ENCODE measurements around the gene RLBP1.
"Not testable (repeated sequence)": the region's sequence is repeated elsewhere in the genome, so short reads cannot be mapped to it uniquely, and the experiment has no call there.

RLBP1 gene

GRCh38 chr15:89221543-89221942, at the start of gene RLBP1:
RLBP1 (minus strand) TSS chr15:89221579; CDS start chr15:89218975, 2,604 bp downstream.
- DNase-seq, result no peak

- DNase-seq, result not testable (repeated sequence)
These were observed 28.8 kb upstream of the RLBP1 start for GRCh38 chr15:89250142-89250541.

GRCh38 chr15:89248584-89248983, 27.2 kb upstream of the RLBP1 start:
- DNase-seq, result no peak

- no peak for DNase-seq
These were observed 26.1 kb upstream of the RLBP1 start for GRCh38 chr15:89247446-89247845.

- no peak for DNase-seq
These were observed 23.2 kb upstream of the RLBP1 start for GRCh38 chr15:89244574-89244903.

DNA sequence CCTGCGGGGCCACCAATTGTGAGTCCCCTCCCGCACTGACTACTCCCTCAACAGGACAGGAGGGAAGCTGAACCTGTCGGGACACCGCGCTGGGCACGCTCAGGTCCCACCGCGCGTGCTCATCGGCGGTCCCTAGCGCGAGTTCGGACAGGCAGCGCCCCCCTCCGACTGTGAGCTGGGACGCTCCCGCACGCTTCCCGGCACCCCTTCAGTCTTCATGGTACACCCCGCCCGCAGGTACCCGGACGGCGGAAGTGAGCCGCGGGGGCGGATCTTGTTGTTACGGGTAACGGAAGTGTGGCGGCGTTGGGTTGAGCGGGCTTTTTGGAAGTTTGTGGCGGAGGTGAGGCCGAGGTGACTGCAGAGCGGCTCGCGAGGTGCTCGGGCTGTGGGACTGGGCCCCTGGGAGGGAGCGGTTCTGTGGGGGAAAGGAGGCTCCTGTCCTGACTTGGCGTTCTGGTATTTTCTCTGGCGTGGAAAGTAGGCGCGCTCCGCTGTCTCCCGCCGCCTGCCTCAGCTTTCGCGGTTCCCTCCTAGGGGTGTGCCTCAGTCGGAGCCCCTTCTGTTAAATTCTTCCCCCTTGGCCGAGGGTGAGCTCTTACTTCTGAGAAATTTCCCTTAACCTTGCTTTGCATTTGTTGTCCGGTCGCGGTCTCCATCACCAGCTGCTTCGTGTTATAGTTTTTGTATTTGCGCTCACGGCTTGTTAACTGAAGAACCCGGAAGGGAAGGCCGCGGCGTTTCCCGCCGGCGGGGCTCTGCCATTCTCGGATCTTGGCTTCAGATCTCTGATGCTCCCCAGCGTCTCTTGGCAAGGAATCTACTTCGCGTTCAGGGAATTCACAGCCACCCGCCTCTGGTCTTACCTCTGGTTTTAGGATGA, 22.6 kb upstream of the RLBP1 start, which contains the start of gene FANCI:
FANCI (plus strand) TSS at position 289 of the 883 bp plus-strand sequence. CDS start 3,669 bp downstream, outside the sequence.
- DNase-seq, result peak; percentile 71

DNA sequence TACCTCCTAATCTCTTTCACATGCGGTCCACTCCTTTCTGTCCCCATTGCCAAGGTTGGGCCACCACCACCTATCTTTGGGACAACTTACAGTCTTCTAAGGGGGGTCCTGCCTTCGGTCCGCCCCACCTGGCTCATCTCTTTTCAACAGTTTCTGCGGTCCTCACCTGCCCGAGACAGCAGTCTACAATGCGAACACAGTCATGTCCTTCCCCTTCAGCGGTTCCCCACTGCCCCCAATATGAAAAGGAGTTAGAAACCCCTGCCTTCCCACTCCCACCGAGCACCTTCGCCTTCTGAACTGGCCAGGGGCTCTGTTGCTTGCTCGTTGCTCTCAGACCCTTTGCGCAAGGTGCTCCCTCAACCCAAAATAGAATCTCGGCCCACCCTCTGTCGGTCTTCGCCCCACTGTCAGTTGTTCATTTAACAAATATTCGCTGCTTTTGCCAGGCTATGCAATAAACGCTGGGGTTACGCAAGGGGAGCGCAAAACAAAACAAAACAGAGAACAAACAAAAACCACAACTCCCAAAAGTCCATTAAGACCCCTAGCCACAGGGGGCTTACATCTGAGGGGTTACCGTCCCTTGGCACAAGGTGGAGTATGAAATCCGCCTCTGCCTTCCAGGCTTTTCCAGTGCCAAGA, 21.8 kb upstream of the RLBP1 start:
- no peak for DNase-seq

DNA sequence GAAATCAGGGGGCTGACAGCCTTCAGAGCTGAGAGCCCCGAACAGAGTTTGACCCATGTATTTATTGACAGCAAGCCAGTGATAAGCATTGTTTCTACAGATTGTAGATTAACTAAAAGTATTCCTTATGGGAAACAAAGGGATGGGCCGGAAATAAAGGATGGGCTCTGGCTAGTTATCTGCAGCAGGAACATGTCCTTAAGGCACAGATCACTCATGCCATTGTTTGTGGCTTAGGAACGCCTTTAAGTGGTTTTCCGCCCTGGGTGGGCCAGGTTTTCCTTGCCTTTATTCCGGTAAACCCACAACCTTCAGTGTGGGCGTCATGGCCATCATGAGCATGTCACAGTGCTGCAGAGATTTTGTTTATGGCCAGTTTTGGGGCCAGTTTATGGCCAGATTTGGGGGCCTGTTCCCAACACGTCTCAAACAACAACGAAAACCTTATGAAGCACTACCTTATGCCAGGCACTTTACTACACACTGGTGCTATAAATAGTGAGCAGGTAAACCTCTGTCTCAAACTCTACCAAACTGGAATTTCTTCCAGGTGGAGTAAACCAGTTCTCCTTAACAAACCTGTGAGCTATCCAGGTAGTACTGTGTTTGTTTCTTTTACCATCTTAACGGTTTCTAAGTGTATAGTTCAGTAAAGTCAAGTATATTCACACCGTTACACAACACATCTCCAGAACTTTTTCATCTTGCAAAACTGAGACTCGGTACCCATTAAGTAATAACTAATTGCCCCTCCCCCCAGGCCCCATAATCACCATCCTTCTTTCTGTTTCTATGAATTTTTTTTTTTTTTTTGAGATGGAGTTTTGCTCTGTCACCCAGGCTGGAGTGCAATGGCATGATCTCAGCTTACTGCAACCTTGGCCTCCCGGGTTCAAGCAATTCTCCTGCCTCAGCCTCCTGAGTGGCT, 18.8 kb upstream of the RLBP1 start:
- DNase-seq, result not testable (repeated sequence)

- DNase-seq, result no peak
These were observed 10.5 kb upstream of the RLBP1 start for GRCh38 chr15:89231832-89232231.

DNA sequence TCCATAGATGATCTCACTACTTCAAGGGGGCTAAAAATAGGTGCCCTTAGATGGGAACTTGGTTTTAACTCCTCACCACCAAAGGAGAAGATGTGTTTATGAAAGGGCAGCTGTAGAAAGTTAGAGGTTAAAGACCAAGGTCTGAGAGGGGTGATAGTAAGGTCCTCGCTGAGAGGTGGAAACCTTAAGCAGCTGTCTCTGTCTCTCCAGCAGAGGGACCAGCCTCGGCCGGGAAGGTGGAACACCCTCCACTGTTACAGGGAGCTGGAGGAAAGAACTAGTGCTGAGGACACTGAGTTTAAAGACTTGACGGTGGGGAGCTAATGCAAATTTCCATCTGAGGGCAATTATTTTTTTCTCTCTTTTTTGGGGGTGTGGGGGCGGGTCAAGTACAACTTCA, 8.9 kb upstream of the RLBP1 start:
- DNase-seq, result no peak

GRCh38 chr15:89227425-89227824, 6.0 kb upstream of the RLBP1 start:
- no peak for DNase-seq

DNA sequence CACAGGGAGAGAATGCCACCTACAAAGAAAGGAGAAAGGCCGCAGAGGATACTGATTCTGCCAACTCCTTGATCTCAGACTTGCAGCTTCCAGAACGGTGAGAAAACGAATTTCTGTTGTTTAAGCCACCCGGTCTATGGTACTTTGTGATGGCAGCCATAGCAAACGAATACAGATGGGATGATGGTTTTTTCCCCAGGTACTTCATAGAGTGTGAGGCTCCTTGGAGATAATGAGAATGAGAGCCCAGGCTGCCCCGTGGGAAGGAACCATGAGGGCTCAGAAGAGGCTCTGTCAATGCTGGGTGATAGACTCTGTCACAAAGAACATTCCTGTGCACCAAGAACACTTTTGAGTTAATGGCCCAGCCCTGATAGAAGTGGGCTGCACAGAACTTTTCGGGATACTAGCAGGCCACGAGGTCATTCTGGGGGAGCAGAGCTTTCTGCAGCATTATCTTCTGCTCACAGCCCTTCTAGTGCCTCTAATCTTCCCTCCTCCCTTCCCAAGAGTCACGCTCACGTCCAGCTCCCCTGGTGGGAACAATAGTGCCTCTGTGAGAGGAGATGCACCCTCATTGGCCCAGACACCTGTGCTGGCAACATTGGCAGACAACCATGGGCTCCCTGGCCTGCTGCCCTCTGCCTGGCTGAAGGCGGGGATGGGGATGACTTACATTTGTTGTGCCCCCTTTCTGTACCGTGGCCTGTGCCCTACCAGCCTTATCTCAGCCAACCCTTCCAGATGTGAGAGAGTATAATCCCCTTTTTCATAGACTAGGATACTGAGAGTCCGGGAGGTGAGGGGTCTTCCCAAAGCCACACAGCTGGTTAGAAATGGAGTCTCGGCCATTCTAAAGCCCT, 5.2 kb upstream of the RLBP1 start:
- DNase-seq, result no peak

- DNase-seq, result no peak
These were observed 4.2 kb upstream of the RLBP1 start for GRCh38 chr15:89225588-89225987.

GRCh38 chr15:89218531-89218930, 2.8 kb downstream of the RLBP1 start:
- DNase-seq, result no peak

- no peak for DNase-seq
These were observed 3.5 kb downstream of the RLBP1 start for GRCh38 chr15:89217686-89218376.

DNA sequence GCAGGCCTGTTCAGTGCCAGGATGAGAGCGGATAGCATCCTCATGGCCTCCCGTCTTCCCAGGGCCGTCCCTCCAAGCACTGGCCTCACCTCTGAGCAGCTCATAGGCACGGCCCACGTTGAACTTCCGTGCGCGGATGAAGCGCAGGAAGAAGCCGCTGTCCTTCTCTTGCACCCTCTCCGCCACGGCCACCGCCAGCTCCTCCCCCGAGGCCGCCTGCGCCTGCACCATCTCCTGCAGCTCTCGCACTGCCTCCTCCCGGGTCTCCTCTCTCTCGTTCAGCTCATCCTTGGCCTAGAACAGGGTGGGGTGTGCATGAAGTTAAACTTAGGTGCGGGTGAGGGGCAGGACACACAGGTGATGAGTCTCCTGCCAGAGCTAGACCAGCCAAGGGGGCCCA, 4.3 kb downstream of the RLBP1 start:
- DNase-seq, result no peak

GRCh38 chr15:89215627-89216026, 5.8 kb downstream of the RLBP1 start:
- no peak for DNase-seq

- DNase-seq, result no peak
These were observed 9.7 kb downstream of the RLBP1 start for GRCh38 chr15:89211678-89212170.

DNA sequence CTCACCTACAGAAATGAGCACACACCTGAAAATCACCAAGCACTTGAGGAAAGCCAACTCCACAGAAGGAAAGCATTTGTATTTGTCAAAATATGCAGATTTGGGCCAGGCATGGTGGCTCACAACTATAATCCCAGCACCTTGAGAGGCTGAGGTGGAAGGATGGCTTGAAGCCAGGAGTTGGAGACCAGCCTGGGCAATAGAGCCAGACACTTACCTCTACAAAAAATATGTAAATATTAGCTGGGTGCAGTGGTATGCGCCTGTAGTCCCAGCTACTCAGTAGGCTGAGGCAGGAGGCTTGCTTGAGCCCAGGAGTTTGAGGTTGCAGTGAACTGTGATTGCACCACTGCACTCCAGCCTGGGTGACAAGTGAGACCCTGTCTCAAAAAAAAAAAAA, 12.3 kb downstream of the RLBP1 start:
- no peak for DNase-seq

- no peak for DNase-seq
These were observed 13.1 kb downstream of the RLBP1 start for GRCh38 chr15:89208256-89208655.

DNA sequence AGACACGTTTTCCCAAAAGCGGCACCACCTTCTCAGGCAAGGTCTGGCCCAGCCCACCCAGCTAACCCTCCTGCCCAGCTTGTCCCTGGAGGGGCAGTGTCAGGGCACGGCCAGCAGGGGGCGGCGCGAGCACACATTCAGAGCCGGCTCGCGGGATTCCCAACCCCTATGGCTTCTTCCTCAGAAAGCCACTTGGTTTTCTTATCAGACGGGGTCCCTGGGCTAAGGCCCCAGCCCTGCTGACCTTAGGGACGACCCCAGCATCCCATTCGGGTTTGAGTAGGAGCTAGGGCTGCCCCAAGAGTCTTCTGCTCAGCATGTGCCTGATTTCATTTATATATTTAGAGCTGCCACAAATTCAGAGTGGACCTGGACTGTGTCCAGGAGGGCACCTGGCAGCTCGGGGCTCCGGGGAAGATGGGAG, 14.5 kb downstream of the RLBP1 start:
- peak; percentile 39 for DNase-seq
